GM04504 (cell line): ENCODE data around the gene URB2.
"Not testable (repeated sequence)": the region's sequence is repeated elsewhere in the genome, so short reads cannot be mapped to it uniquely, and the experiment has no call there.

Source experiments
- DNase-seq: peaks from one replicate; pipeline ENCODE4 v3.0.0-alpha.2; 2012; ENCODE audit warnings: low read depth

URB2 gene

GRCh38 chr1:229693129-229693900 is 67.3 kb downstream of the URB2 start:
- no peak for DNase-seq

GRCh38 chr1:229694053-229694693 is 68.1 kb downstream of the URB2 start:
- peak; percentile 44 for DNase-seq

- no peak for DNase-seq
Observed at GRCh38 chr1:229696385-229696784, 70.3 kb downstream of the URB2 start.

GRCh38 chr1:229699613-229700267 is 73.7 kb downstream of the URB2 start:
- no peak for DNase-seq

GRCh38 chr1:229704157-229704556 is 78.1 kb downstream of the URB2 start:
- no peak for DNase-seq

GRCh38 chr1:229705152-229705551 is 79.1 kb downstream of the URB2 start:
- DNase-seq, result not testable (repeated sequence)

GRCh38 chr1:229707127-229707526 is 81.1 kb downstream of the URB2 start:
- DNase-seq, result not testable (repeated sequence)

- DNase-seq, result no peak
Observed at GRCh38 chr1:229709500-229710013, 83.5 kb downstream of the URB2 start.
